CD4-positive, alpha-beta T cell treated with Interleukin-6 for 4 hours (primary cell): ENCODE results near the gene IL11.
A peak's percentile ranks its signal among the peaks of the same experiment; 100 is the strongest.

ENCODE experiments used
- DNase-seq: peaks from one replicate; pipeline ENCODE4 v3.0.0-alpha.2; 2020; ENCODE audit warnings: mixed read lengths

IL11 gene

DNA sequence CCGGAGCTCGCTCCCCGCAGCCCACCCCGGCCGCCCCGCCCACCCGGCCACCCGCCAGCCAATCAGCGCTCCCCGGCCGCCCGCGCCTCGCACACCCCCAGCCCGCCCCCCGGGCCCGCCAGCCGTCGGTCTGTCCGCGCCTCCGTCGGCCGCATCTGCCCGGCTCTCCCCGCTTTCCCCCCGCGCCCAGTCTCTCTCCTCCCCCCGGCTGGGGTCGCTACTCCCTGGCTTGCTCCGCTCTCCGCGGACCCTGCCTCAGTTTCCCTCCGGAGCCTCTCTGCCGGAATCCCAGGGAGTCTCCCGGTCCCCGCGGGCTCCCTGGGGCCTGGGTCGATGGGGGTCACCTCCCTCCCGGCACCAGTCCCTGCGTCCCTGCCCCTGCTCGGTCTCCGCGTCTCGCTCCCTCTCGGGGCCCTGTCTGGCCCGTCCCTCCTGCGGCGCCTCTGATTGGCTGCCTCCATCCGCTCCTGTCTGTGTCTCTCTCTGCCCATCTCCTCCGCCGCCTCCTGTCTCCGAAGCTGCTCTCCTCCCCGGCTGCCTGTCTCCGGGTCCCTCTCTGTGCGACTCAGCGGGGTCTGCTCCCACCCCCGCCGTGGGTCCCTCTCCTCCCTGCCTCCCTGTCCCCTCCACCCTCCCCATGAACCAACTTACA lies 484 bp downstream of the IL11 start:
- DNase-seq, result peak; percentile 43

DNA sequence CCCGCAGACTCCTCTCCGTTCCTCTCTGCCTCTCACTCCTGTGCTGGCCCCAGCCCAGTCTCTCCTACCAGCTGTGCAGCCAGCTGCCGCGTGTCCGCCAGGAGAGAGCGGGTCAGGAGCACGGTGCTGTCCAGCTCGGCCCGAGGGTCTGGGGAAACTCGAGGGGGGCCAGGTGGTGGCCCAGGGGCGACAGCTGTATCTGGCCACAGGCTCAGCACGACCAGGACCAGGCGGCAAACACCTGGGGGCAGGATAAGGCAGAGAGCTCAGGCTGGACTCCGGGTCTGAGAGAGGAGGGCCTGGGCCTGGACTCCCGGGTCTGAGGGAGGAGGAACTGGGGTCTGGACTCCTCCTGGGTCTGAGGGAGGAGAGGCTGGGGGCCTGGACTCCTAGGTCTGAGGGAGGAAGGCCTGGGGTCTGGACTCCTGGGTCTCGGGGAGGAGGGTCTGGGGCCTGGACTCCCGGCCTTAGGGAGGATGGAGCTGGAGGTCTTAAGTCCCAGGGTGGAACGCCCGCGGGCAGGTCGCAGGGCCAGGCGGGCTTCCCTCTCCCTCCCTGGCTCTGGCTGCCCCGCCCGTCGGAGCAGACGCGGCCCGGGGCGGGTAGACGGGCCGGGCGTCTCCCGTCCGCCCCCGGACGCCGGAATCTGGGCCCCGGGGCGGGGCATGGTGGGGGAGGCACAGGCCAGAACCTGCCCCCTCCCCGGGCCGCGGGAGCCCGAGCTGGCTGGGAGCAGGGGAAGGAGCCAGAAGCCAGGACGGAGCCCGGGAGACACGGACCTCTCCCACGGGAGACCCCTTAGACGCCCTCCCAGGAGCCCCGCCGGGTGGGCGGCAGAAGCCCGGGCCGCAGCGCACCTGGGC lies 1.3 kb downstream of the IL11 start:
- no peak for DNase-seq

DNA sequence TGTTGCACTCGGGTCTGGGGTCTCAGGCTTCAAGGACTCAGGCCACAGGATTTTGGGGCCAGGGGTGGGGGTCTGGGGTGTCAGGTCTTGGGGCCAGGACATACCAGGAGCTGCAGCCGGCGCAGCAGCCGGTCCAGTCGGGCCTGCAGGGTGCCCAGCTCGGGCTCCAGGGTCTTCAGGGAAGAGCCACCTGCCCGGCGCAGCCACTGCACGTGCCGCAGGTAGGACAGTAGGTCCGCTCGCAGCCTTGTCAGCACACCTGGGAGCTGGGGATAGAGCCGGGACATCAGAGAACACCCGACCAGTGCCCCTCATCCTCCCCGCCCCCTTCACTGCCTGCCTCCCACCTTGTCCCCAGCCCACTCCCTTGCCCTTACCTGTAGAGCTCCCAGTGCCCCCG lies 2.2 kb downstream of the IL11 start:
- DNase-seq, result no peak

GRCh38 chr19:55366790-55367189 lies 3.5 kb downstream of the IL11 start:
- DNase-seq, result no peak

DNA sequence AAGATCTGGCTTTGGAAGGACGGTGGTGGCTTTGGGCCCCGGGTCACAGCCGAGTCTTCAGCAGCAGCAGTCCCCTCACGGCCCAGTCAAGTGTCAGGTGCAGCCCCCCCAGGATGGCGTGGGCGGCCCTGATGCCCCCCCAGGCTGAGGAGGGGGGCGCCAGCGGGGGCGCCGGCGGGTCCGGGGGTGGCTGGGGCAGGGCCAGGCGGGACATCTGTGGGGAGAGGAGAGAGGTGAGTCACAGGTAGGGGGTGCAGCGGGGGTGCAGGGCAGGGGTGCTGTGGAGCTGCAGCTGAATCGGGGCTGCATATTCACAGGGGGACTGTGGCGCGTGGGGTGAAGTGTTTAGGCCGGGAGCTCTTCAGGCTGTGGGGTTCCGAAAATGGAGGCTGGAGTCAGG lies 4.3 kb downstream of the IL11 start:
- DNase-seq, result no peak

GRCh38 chr19:55365245-55365644 lies 5.0 kb downstream of the IL11 start:
- no peak for DNase-seq

GRCh38 chr19:55362990-55363716 lies 7.1 kb downstream of the IL11 start, which contains the start of gene GARIN5B:
GARIN5B (minus strand) TSS chr19:55363260; CDS start chr19:55363066, 194 bp downstream.
- no peak for DNase-seq

GRCh38 chr19:55362174-55362989 lies 7.9 kb downstream of the IL11 start:
- no peak for DNase-seq

DNA sequence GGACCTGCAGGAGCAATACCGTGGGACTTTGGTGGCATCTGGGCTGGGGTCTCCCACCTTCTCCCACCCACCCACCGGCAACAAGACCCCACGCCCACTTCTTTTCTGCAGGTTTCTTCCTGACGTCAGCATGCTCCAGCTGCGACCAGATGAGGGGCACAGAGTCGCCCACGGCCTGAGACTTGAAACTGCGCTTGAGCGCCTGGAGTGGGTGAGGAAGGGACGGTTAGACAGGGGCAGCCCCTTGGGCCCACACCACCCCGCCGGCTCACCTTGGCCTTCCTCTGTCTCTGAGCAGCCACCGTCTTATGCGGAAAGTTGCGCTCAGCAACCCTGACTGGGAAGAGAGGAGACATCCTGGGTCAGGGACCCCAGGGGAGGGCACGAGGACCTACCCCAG lies 9.4 kb downstream of the IL11 start:
- no peak for DNase-seq

DNA sequence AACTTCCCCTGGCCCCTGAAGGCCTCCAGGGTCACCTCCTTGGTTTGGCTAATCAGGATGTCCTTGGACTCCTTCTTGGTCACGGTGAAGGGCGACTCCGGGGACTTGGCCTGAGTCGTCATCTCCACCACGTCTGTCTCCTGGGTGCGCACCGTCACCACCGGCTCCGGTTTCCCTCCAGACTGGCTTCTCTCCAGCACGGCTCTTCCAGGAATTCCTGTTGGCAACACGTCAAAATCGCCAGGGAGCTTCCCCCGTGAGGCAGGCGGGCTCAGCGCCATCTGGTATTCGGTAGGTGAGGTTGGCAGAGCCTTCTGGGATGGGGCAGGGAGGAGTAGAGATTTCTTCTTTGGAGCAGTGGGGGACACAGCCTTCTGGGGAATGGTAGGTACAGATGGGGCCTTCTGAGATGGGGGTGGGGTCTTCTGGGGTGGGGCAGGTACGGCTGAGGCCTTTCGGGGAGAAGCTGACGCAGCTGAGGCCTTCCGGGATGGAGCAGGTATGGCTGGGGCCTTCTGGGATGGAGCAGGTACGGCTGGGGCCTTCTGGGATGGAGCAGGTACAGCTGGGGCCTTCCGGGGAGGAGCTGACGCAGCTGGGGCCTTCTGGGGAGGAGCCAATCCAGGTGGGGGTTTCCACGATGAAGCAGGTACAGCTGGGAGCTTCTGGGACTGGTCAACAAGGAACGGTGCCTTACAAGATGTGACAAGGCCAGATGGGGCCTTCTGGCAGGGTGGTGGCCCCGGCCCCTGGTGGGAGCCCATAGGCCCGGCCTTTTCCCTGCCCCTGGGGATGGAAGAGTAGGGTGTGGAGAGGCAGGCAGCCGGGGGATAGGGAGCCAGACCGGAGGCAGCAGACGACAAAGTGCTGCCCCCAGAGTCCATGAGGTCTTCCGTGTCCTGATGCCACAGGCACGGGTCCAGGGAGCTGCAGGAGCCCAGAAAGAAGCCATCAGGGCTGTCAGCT lies 11.0 kb downstream of the IL11 start:
- no peak for DNase-seq

- no peak for DNase-seq
Measured at GRCh38 chr19:55358493-55358892, 11.8 kb downstream of the IL11 start.

- peak; percentile 10 for DNase-seq
Measured at GRCh38 chr19:55355213-55355821, 14.9 kb downstream of the IL11 start.

GRCh38 chr19:55354698-55355212 lies 15.5 kb downstream of the IL11 start, which contains the start of gene COX6B2:
COX6B2 (minus strand) TSS chr19:55354719; CDS start chr19:55354521, 198 bp downstream.
- DNase-seq, result peak; percentile 10

GRCh38 chr19:55353803-55354697 lies 16.2 kb downstream of the IL11 start:
- peak; percentile 68 for DNase-seq

- DNase-seq, result peak; percentile 10
Measured at GRCh38 chr19:55353356-55353802, 16.9 kb downstream of the IL11 start.

DNA sequence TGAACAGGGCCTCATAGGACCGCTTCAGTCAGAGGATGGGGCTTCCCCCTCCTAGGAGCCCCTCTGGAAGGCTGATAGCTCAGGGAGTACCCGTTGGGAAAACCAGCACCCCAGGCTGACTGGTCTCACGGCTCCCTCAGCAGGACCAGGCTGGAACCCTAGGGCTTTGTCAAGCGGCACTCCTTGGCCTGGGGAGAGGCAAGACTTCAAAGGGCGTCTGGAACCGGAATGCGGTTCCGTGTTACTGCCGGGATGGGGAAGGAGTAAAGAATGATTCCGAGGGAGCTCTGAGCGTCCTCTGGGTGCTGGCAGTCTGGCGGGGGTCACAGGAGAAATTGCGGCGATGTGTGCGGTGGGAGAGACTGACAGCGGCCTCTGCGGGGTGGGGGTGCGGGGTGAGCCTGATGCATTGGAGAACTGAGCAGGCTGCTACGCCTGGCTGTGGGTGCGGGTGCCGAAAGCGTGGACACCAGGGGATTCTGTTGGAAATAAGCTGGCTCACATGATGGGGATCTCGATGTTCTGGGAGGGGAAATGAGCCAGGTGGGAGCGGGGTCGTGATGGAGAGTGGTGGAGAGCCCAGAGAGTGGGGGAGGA lies 17.6 kb downstream of the IL11 start:
- DNase-seq, result no peak

DNA sequence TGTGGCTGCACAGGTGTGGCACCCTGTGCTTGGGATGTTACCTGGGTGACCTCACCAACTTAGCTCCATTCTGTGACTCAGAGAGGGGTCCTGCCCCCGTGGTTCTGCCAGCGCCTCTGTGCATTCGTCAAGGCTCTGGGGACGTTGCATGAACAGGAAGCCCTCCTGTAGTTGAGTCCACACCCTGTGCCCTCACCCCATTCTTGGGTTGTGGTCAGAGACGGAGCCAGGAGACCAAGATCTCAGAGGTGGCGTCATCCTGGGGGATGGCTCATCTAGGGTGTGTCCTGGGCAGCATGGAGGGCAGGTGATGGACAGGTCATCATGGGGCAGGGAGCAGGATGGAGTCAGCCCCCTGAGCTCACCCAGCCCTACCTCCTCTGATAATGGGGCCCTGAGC lies 18.2 kb downstream of the IL11 start:
- no peak for DNase-seq

DNA sequence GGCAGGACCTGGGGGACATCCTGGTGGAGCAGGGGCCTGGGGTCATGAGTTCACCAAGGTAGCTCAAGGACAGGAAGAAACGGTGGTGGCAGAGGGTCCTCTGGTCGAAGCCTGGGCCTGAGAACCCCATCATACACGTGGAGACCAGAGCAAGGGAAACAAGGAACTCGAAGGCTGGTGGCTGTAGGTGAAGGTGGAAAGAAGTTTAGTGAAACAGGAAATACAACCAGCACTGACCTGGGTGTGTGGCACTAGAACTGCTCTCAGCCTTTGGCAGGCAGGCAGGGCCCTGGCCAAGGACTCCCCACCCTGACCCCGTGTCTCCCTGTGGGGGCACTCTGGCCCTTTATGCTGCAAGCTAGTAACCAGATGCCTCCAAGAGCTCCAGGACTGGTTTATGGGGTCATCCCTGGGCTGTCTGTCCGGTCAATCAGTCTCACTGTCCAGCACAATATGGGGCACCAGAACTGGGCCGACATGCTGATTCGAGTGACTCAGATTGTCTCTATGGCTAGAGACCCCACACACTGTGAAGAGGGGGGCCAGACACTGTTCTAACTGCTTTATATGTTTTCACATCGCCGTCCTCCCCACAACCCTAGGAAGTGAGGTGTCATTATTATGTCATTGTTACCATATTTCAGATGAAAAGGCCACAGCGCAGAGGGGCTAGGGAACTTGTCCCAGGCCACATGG lies 19.5 kb downstream of the IL11 start:
- DNase-seq, result no peak
